NOMO-1 treated with DMSO at 0.1 percent for 48 hours (cell line): ENCODE measurements around the gene OR51A7.
"Not testable (repeated sequence)": the region's sequence is repeated elsewhere in the genome, so short reads cannot be mapped to it uniquely, and the experiment has no call there.

Source experiments
- DNase-seq: peaks from one replicate; lab custom pipeline; 2025; ENCODE audit not compliant: unreplicated experiment; lab: John Stamatoyannopoulos, UW

Gene OR51A7

GRCh38 chr11:4947505-4947904 lies 43.9 kb downstream of the OR51A7 start, which contains the start of gene OR51A4:
OR51A4 (minus strand) TSS chr11:4947605; CDS start chr11:4947100, 505 bp downstream.
- no peak for DNase-seq

GRCh38 chr11:4955613-4956012 lies 52.0 kb downstream of the OR51A7 start, which contains the start of gene OR51A2:
OR51A2 (minus strand) TSS chr11:4955713; CDS start chr11:4955713, 0 bp downstream.
- not testable (repeated sequence) for DNase-seq

- DNase-seq: no peak
Observed at GRCh38 chr11:4957396-4957795, 53.8 kb downstream of the OR51A7 start.
